Osteocyte (in vitro differentiated cells): Measurements from ENCODE around the gene ASCL5. TPM values are rescaled to one million over a fixed set of nuclear protein-coding genes. Genes with fewer than 3 reads are reported as not detected.

Experiments used
- DNase-seq: peaks from one replicate; pipeline ENCODE4 v3.0.0; 2021; ENCODE audit warnings: mixed read lengths; ENCODE audit not compliant: unreplicated experiment; ENCODE audit errors: extremely low spot score
- H3K27ac Mint-ChIP-seq: one replicate; pipeline ENCODE4 v1.8.0; 2021; ENCODE audit warnings: mild to moderate bottlenecking, mixed read lengths; ENCODE audit not compliant: unreplicated experiment
- H3K27me3 Mint-ChIP-seq: one replicate; pipeline ENCODE4 v1.8.0; 2021; ENCODE audit warnings: mixed read lengths; ENCODE audit not compliant: unreplicated experiment
- H3K36me3 Mint-ChIP-seq: one replicate; pipeline ENCODE4 v1.8.0; 2021; ENCODE audit warnings: mixed read lengths; ENCODE audit not compliant: unreplicated experiment
- H3K4me1 Mint-ChIP-seq: one replicate; pipeline ENCODE4 v1.8.0; 2021; ENCODE audit warnings: mixed read lengths; ENCODE audit not compliant: unreplicated experiment
- H3K4me3 Mint-ChIP-seq: one replicate; pipeline ENCODE4 v1.8.0; 2021; ENCODE audit warnings: mild to moderate bottlenecking, moderate library complexity, mixed read lengths; ENCODE audit not compliant: unreplicated experiment
- H3K9me3 Mint-ChIP-seq: one replicate; pipeline ENCODE4 v1.8.0; 2021; ENCODE audit warnings: mixed read lengths; ENCODE audit not compliant: unreplicated experiment
- total RNA-seq: library from RNA; stranded (reverse); gene quantifications from 2 replicates; pipeline ENCODE4 v1.2.1, GENCODE V29; 2021
- TF ChIP-seq, protein P1 (sequence below): fragments of 200-600 bp; sonication (generic); IDR thresholded peaks from 2 replicates; pipeline ENCODE4 v1.5.0; 2021; ENCODE audit warnings: antibody characterized with exemption, mild to moderate bottlenecking, moderate library complexity

Gene ASCL5
- total RNA-seq, 1 donor from 2014 or later: not detected

DNA sequence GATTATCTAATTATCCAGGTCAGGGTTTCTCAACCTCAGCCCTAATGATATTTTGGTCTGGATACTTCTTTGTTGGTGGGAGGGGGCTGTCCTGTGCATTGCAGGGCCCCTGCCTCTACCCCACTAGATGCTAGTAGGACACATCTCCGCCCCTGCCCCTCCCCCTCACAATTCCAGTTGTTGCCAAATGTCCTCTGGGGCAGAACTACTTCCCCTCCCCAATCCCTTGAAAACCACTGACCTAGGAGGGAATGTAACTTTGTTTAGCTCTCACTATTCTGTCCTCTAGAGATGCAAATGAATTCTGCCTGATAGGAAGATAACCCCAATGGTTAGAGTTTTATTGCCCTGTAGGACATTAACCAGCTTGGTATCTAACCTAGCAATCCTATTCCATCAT is 22.8 kb downstream of the ASCL5 start:
- TF ChIP-seq, protein P1, sequence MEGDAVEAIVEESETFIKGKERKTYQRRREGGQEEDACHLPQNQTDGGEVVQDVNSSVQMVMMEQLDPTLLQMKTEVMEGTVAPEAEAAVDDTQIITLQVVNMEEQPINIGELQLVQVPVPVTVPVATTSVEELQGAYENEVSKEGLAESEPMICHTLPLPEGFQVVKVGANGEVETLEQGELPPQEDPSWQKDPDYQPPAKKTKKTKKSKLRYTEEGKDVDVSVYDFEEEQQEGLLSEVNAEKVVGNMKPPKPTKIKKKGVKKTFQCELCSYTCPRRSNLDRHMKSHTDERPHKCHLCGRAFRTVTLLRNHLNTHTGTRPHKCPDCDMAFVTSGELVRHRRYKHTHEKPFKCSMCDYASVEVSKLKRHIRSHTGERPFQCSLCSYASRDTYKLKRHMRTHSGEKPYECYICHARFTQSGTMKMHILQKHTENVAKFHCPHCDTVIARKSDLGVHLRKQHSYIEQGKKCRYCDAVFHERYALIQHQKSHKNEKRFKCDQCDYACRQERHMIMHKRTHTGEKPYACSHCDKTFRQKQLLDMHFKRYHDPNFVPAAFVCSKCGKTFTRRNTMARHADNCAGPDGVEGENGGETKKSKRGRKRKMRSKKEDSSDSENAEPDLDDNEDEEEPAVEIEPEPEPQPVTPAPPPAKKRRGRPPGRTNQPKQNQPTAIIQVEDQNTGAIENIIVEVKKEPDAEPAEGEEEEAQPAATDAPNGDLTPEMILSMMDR: no peak
- Mint-ChIP-seq H3K27ac (no peak overlapping the region), H3K4me3 (no peak overlapping the region), H3K9me3 (no peaks in the 10 kb centered on the region), H3K36me3 (no peaks in the 10 kb centered on the region), H3K4me1 (no peaks in the 10 kb centered on the region), H3K27me3 (peaks cover 6% of the 10 kb centered on the region)
- DNase-seq: no peak

DNA sequence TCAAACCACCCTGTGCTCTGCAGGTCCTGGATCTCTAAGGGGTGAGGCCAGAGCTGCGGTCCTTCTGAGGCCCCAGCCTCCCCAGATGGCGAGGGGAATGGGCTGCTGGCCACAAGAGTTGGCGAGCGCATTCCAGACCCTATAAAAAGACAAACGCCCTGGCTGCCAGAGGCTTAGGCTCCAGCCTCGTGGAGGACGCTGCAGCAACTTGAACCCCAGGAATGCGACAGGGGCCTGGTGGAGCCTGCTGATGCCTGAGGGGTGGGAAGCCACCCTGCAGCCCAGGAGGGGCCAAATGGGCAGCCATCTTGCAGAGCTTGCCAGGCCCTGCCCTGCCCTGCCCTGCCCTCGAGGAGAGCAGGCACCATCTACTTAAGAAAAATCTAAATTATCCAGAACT is 23.3 kb downstream of the ASCL5 start:
- H3K36me3 Mint-ChIP-seq: no peaks in the 10 kb centered on the region
- no peaks in the 10 kb centered on the region for H3K9me3 Mint-ChIP-seq
- no peak for DNase-seq
- H3K27ac Mint-ChIP-seq: no peak overlapping the region
- H3K4me3 Mint-ChIP-seq: no peak overlapping the region
- no peaks in the 10 kb centered on the region for H3K4me1 Mint-ChIP-seq
- TF ChIP-seq, protein P1: no peak
- peaks cover 6% of the 10 kb centered on the region for H3K27me3 Mint-ChIP-seq

DNA sequence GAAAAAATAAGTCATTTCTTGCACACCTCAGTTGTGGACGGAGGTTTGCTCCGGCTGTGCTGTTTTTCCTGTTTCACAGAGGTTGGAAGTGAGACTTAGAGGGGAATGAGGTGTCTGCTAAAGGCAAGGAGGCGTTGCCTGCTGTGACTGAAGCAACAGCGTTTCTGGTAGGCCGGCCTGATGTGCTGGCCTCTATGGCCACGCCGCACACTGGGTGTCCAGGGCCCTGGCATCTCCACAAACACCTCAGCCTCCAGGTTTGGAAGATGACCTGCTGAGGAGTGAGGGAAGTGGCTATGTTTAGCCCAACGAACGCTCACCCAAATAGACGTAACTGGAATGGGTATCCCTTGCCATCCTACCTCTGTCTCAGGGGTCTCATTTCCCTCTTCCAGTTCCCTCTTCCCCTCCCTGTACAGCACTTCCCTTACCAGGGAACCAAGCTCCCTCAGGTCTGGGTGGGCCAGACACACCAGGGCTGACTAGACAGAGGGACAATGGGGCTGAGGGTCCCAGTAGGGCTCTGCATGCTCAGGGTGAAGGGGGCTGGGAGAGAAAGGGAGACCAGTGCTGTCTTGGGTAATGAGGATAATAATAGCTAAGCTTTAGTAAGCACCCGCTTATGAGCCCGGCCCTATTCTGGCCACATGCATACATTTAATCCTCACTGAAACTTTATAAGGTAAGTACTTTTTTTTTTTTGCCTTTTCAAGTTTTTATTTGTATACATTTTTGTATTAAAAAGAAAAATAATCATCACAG is 26.6 kb downstream of the ASCL5 start:
- no peaks in the 10 kb centered on the region for H3K4me1 Mint-ChIP-seq
- no peak overlapping the region for H3K27ac Mint-ChIP-seq
- TF ChIP-seq, protein P1: no peak
- no peaks in the 10 kb centered on the region for H3K36me3 Mint-ChIP-seq
- peaks cover 18% of the 10 kb centered on the region for H3K27me3 Mint-ChIP-seq
- no peaks in the 10 kb centered on the region for H3K9me3 Mint-ChIP-seq
- DNase-seq: no peak
- H3K4me3 Mint-ChIP-seq: no peak overlapping the region

DNA sequence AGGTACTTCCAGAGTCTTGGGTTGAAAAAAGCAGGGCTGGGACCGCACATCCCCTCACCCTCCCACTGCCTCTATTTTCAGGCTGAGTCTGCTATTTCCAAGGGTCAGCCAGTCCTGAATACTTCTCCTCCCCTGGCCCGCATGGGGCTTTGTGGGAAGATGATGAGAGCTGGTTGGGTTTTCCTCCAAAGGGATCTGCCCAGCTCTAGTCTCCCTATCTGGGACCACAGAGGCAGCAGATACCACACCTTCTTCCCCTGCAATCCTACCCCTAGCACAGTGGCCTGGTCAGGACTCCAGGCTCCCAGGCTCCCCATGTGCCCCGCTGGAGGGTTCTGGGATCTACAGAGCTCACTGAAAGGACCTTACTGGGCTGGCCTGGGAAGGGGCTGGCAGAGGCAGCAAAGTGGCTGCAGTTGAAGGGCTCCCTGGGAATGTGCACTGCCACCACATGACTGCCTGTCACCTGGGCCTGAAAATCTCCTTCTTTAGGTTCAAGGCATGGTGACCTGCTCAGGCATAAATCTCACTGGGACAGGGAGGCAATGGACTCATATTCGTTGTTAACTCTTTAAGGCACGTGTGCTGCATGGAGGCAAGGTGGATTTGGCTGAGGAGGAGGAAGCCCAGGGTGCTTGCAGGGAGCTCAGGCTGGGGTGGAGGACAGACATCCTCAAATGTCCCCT is 27.8 kb downstream of the ASCL5 start:
- Mint-ChIP-seq H3K4me3 (no peak overlapping the region), H3K9me3 (no peaks in the 10 kb centered on the region), H3K27me3 (peaks cover 15% of the 10 kb centered on the region), H3K36me3 (no peaks in the 10 kb centered on the region), H3K27ac (no peak overlapping the region), H3K4me1 (no peaks in the 10 kb centered on the region)
- no peak for DNase-seq
- TF ChIP-seq, protein P1: no peak
